Adrenal gland (tissue), 12 donors: Measurements from ENCODE around the gene CEBPE. TPM values are rescaled to one million over a fixed set of nuclear protein-coding genes. Genes with fewer than 3 reads are reported as not detected.
A peak's percentile ranks its signal among the peaks of the same experiment; 100 is the strongest.

Experiments used
- DNase-seq, 7 donors: peaks; one replicate each; pipeline ENCODE4 v3.0.0-alpha.2; 2019 to 2020
- H3K27ac ChIP-seq, 5 donors: fragments of 200-600 bp; sonication (generic) in 4 of 5; 1 replicate in 3 of 5; 2 replicates in 2 of 5; pipeline versions ENCODE4 v1.5.1 to v1.8.0; 2016 to 2020; ENCODE audit warnings: mild to moderate bottlenecking in 1 of 5
- H3K27me3 ChIP-seq: fragments of 200-600 bp; 2 replicates; pipeline ENCODE4 v1.8.0; 2021
- H3K36me3 ChIP-seq, 2 donors: fragments of 200-600 bp; replicated peaks in 1 of 2; 1 replicate in 1 of 2; 2 replicates in 1 of 2; pipeline versions ENCODE4 v1.5.1 to v1.8.0; 2018 to 2022
- H3K4me1 ChIP-seq, 2 donors: fragments of 200-600 bp; replicated peaks in 1 of 2; 1 replicate in 1 of 2; 2 replicates in 1 of 2; pipeline versions ENCODE4 v1.5.1 to v1.8.0; 2018 to 2021
- H3K4me3 ChIP-seq, 4 donors: fragments of 200-600 bp; sonication (generic) in 3 of 4; one replicate each; pipeline ENCODE4 v1.5.1; 2016 to 2018
- H3K9me3 ChIP-seq, 3 donors: fragments of 200-600 bp; sonication (generic) in 1 of 3; replicated peaks in 1 of 3; 1 replicate in 2 of 3; 2 replicates in 1 of 3; pipeline versions ENCODE4 v1.5.1 to v1.8.0; 2016 to 2021
- CTCF ChIP-seq, 6 experiments: fragments of 450-650 bp in 4 of 6; fragments of 200-600 bp in 2 of 6; sonication (generic) in 1 of 6; IDR thresholded peaks; 1 replicate in 5 of 6; 2 replicates in 1 of 6; pipeline versions ENCODE4 v1.5.1 to v1.8.0; 2016 to 2021; ENCODE audit warnings: antibody characterized with exemption in 6 of 6, mild to moderate bottlenecking in 2 of 6, moderate library complexity in 1 of 6
- POLR2A ChIP-seq, 2 donors: fragments of 450-650 bp; IDR thresholded peaks; one replicate each; pipeline ENCODE4 v1.6.1; 2017; ENCODE audit warnings: antibody characterized with exemption in 2 of 2, mild to moderate bottlenecking in 2 of 2, moderate library complexity in 1 of 2
- WGBS, 4 donors: extraction: QIAGEN DNeasy Blood & Tissue Kit in 2 of 4; methylation state at CpG; one replicate each; pipeline versions ENCODE4 v1.1.5 to v1.1.7; 2013 to 2017; 5-methylcytosine and 5-hydroxymethylcytosine counted together
- intact Hi-C, 2 donors: fragments of 100-400 bp; cut with DNase I; formaldehyde crosslinking; loops; one replicate each; pipeline versions ENCODE4 v1.14.1 to v1.15.0; 2022 to 2023
- polyA plus RNA-seq, 3 donors: library from polyadenylated mRNA; stranded (reverse); fragments of 200-250 nt in 2 of 3; fragments of 350-450 nt in 1 of 3; fragmentation: Illumina TruSeq in 1 of 3; extraction: RNeasy Lipid Tissue Mini Kit (QIAGEN cat#74804) in 1 of 3; gene quantifications; one replicate each; pipeline ENCODE4 v1.2.3, GENCODE V29; 2013 to 2014
- total RNA-seq, 9 donors: library from RNA; depleted of rRNA in 4 of 9; stranded (reverse); fragments of >200 nt in 4 of 9; fragments of 120-200 nt in 1 of 9; fragmentation: NEBNext Ultra II Directional in 1 of 9; extraction: Animal tissue kit (Norgen Biotek cat#: 25700) in 1 of 9; gene quantifications; one replicate each; pipeline versions ENCODE4 v1.1.0 to v1.2.4, GENCODE V29; 2013 to 2023
- donor health status: healthy with polysubstance abuse.
- donor health status: Bipolar disorder and iron deficiency.
- donor health status: DM: yes; HTN: yes; CAD: no.
- donor health status: DM: no; HTN: no; CAD: no.
- donor health status: DM: no; HTN: no; CAD: no.
- donor health status: DM: yes; HTN: yes; CAD: no.

Gene CEBPE
- total and polyA plus RNA-seq, 12 donors = 0.03 to 0.40 (median 0.15) TPM; not detected in 9

GRCh38 chr14:23080474-23080873, 38.6 kb downstream of the CEBPE start:
- no peak for TF ChIP-seq POLR2A (IDR thresholded peaks at IDR 0.05)
- TF ChIP-seq CTCF (IDR thresholded peaks at IDR 0.05) = no peak
- no peak overlapping the region for H3K4me3 ChIP-seq
- DNase-seq = no peak
- H3K9me3 ChIP-seq = no peaks in the 10 kb centered on the region
- intact Hi-C loops = no loop called here
- WGBS, 4 donors = 50 to 95% (median 79%) methylated on average over 1 of the region's 1 CpG
- peaks cover 20 to 21% of the 10 kb centered on the region in 2 donors for H3K4me1 ChIP-seq
- peaks cover 0 to 98% of the 10 kb centered on the region in 2 donors for H3K36me3 ChIP-seq
- H3K27ac ChIP-seq = peak overlapping the region in 1 of 5 donors; percentile 85
- H3K27me3 ChIP-seq = no peaks in the 10 kb centered on the region

GRCh38 chr14:23079716-23080115, 39.3 kb downstream of the CEBPE start:
- TF ChIP-seq CTCF (IDR thresholded peaks at IDR 0.05) (no peak), POLR2A (IDR thresholded peaks at IDR 0.05) (no peak)
- 80 to 91% (median 85%) methylated on average over 2 of the region's 2 CpGs for WGBS, 4 donors
- Histone ChIP-seq H3K9me3 (no peaks in the 10 kb centered on the region), H3K27ac (peak overlapping the region in 4 of 5 donors; percentile 18 to 85 (median 77)), H3K36me3 (peaks cover 0 to 97% of the 10 kb centered on the region in 2 donors), H3K27me3 (no peaks in the 10 kb centered on the region), H3K4me1 (peaks cover 20 to 21% of the 10 kb centered on the region in 2 donors), H3K4me3 (no peak overlapping the region)
- intact Hi-C loops = no loop called here
- no peak for DNase-seq

DNA sequence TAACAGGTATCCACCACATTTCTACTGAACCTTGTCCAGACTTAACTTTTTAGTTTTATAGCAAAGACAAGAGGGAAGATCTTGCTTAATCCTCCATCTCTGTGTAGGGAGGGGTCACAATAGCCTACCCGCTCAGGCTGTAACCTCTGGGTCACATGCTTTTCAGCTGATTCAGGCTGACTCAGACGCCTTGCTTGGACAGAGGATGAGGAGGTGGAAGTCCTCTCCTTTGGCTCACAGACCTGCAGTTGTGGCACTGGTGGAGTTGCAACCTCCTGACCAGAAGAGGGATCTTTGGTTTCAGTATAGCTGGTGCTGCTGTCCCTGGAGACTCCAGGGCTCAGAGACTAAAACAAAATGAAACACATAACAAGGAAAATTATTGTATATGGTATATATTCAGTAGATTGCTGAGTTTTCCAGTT, 40.4 kb downstream of the CEBPE start:
- H3K9me3 ChIP-seq = no peaks in the 10 kb centered on the region
- peak overlapping the region in 1 of 4 donors; percentile 11 for H3K4me3 ChIP-seq
- peak overlapping the region in 4 of 5 donors; percentile 18 to 85 (median 80) for H3K27ac ChIP-seq
- peaks cover 0 to 97% of the 10 kb centered on the region in 2 donors for H3K36me3 ChIP-seq
- TF ChIP-seq CTCF (IDR thresholded peaks at IDR 0.05) = peak in 1 of 6 experiments; percentile 12
- peak in 1 of 2 donors; percentile 72 for TF ChIP-seq POLR2A (IDR thresholded peaks at IDR 0.05)
- no peaks in the 10 kb centered on the region for H3K27me3 ChIP-seq
- peak; percentile 84 to 96 (median 94) for DNase-seq
- WGBS, 4 donors = 0 to 6% (median 3%) methylated on average over 1 to 2 of the region's 2 CpGs
- intact Hi-C loops = no loop called here
- peaks cover 20 to 21% of the 10 kb centered on the region in 2 donors for H3K4me1 ChIP-seq

- H3K27ac ChIP-seq = peak overlapping the region in 4 of 5 donors; percentile 18 to 85 (median 80)
- intact Hi-C loops = no loop called here
- peaks cover 22% of the 10 kb centered on the region in 2 donors for H3K4me1 ChIP-seq
- H3K9me3 ChIP-seq = no peaks in the 10 kb centered on the region
- H3K4me3 ChIP-seq = peak overlapping the region in 1 of 4 donors; percentile 11
- no peak for TF ChIP-seq CTCF (IDR thresholded peaks at IDR 0.05)
- TF ChIP-seq POLR2A (IDR thresholded peaks at IDR 0.05) = no peak
- DNase-seq = no peak
- WGBS, 4 donors = 66 to 75% (median 69%) methylated on average over 5 of the region's 5 CpGs
- no peaks in the 10 kb centered on the region for H3K27me3 ChIP-seq
- peaks cover 0 to 97% of the 10 kb centered on the region in 2 donors for H3K36me3 ChIP-seq
Measured at GRCh38 chr14:23077962-23078361, 41.1 kb downstream of the CEBPE start.
